Tibial nerve (tissue), 4 donors: Measurements from ENCODE around the gene CDH4. TPM values are rescaled to one million over a fixed set of nuclear protein-coding genes. Genes with fewer than 3 reads are reported as not detected.

Experiments
- DNase-seq, 2 donors: peaks; one replicate each; pipeline ENCODE4 v3.0.0-alpha.2; 2019; ENCODE audit warnings: low spot score in 2 of 2
- H3K27ac ChIP-seq, 4 donors: fragments of 200-600 bp; sonication (generic) in 3 of 4; one replicate each; pipeline ENCODE4 v1.5.1; 2017 to 2019; ENCODE audit warnings: mild to moderate bottlenecking in 1 of 4
- H3K27me3 ChIP-seq, 2 donors: fragments of 200-600 bp; sonication (generic) in 1 of 2; one replicate each; pipeline versions ENCODE4 v1.5.1 to v1.6.0; 2017 to 2019
- H3K36me3 ChIP-seq, 3 donors: fragments of 200-600 bp; sonication (generic); one replicate each; pipeline ENCODE4 v1.5.1; 2018 to 2019
- H3K4me1 ChIP-seq, 4 donors: fragments of 200-600 bp; sonication (generic) in 3 of 4; one replicate each; pipeline ENCODE4 v1.5.1; 2017 to 2019
- H3K4me3 ChIP-seq, 4 donors: fragments of 200-600 bp; sonication (generic) in 3 of 4; one replicate each; pipeline ENCODE4 v1.5.1; 2017 to 2019; ENCODE audit warnings: mild to moderate bottlenecking in 1 of 4, moderate library complexity in 1 of 4
- H3K9me3 ChIP-seq, 4 donors: fragments of 200-600 bp; sonication (generic) in 3 of 4; one replicate each; pipeline ENCODE4 v1.5.1; 2017 to 2019
- EP300 ChIP-seq, 2 donors: sonication (generic); formaldehyde crosslinking; IDR thresholded peaks; one replicate each; pipeline ENCODE4 v1.6.1; 2017; ENCODE audit warnings: antibody characterized with exemption in 2 of 2, mild to moderate bottlenecking in 1 of 2
- POLR2A ChIP-seq, 2 donors: fragments of 450-650 bp; IDR thresholded peaks; one replicate each; pipeline ENCODE4 v1.6.1; 2017; ENCODE audit warnings: antibody characterized with exemption in 2 of 2, mild to moderate bottlenecking in 2 of 2, moderate library complexity in 2 of 2
- WGBS, 2 donors: methylation state at CpG; one replicate each; pipeline ENCODE4 v1.1.5; 2018; 5-methylcytosine and 5-hydroxymethylcytosine counted together
- total RNA-seq, 4 donors: library from RNA; depleted of rRNA; stranded (reverse); fragments of >200 nt; gene quantifications; one replicate each; pipeline ENCODE4 v1.1.0, GENCODE V29; 2016
- TF ChIP-seq, protein P1 (sequence below), 5 experiments: fragments of 200-600 bp in 3 of 5; fragments of 450-650 bp in 2 of 5; sonication (generic) in 3 of 5; IDR thresholded peaks; one replicate each; pipeline ENCODE4 v1.5.1; 2016 to 2019; ENCODE audit warnings: antibody characterized with exemption in 5 of 5, mild to moderate bottlenecking in 3 of 5, moderate library complexity in 2 of 5

Gene CDH4
- total RNA-seq, 4 donors from 2014 or later: 0.78 to 2.3 (median 1.0) TPM

DNA sequence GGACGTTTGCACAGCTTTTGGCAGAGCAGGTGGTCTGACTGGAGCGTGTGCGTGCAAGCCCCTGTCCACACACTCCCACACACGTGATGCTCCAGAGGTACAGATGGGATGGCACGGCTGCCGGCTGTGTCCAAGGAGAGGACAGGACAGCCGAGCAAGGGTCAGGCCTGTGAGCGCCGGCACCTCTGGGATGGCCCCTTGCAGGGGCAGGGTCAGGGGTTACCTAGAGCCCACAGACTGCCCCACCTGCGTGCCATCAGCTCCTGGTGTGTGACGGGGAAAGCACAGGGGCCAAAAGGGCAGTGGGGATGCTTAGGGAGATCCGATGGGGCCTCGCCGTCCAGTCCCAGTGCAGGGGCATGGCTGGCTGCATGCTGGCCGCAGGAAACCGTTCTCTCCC lies 623.9 kb downstream of the CDH4 start:
- WGBS, 2 donors: 85 to 88% methylated on average over 9 of the region's 16 CpGs
- no peak for TF ChIP-seq POLR2A (IDR thresholded peaks at IDR 0.05)
- TF ChIP-seq, protein P1, sequence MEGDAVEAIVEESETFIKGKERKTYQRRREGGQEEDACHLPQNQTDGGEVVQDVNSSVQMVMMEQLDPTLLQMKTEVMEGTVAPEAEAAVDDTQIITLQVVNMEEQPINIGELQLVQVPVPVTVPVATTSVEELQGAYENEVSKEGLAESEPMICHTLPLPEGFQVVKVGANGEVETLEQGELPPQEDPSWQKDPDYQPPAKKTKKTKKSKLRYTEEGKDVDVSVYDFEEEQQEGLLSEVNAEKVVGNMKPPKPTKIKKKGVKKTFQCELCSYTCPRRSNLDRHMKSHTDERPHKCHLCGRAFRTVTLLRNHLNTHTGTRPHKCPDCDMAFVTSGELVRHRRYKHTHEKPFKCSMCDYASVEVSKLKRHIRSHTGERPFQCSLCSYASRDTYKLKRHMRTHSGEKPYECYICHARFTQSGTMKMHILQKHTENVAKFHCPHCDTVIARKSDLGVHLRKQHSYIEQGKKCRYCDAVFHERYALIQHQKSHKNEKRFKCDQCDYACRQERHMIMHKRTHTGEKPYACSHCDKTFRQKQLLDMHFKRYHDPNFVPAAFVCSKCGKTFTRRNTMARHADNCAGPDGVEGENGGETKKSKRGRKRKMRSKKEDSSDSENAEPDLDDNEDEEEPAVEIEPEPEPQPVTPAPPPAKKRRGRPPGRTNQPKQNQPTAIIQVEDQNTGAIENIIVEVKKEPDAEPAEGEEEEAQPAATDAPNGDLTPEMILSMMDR (IDR thresholded peaks at IDR 0.05): no peak
- TF ChIP-seq EP300 (IDR thresholded peaks at IDR 0.05): no peak
- peaks cover 0 to 19% (median 1%) of the 10 kb centered on the region in 4 donors for H3K9me3 ChIP-seq

DNA sequence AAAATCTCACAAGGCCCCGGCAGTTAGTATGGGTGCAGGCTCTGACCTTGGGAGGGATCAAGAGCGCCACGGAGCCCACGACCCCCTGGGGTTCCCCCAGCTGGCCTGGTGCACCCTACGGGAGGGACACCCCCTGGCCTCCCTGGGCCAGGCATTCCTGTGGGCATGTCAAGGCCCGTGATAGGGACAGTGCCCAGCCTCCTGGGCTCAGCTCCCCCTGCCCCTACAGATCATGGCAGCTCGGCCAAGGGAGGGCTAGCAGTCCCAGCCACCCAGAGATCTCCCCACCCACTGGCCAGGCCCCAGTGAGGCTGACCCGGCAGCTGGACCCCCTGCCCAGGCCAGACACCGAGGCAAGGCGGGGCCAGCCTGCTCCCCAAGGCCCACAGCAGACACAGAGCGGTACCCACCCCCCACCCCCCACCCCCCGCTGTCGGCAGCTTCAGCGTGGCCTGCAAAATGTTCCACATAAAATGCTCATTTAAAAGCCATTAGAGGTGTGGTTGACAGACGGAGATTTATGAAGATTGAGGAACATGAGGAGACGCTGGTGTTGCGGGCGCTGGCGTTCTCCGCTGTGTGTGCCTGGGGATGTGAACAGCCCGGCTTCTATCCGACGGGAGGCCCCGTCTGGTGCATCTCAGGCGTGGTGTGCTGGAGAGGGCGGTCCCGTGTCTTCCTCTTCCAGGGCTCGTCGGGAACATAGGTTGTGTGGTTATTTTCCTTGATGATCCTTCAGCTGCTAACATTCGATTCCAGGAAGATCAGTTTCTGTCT lies 625.1 kb downstream of the CDH4 start:
- no peak for DNase-seq
- no peak overlapping the region for H3K4me3 ChIP-seq
- 72 to 76% methylated on average over 24 to 29 of the region's 30 CpGs for WGBS, 2 donors
- H3K36me3 ChIP-seq: no peaks in the 10 kb centered on the region
- TF ChIP-seq, protein P1 (IDR thresholded peaks at IDR 0.05): no peak
- TF ChIP-seq EP300 (IDR thresholded peaks at IDR 0.05): no peak
- TF ChIP-seq POLR2A (IDR thresholded peaks at IDR 0.05): no peak
- H3K9me3 ChIP-seq: peaks cover 0 to 7% (median 0%) of the 10 kb centered on the region in 4 donors
- no peaks in the 10 kb centered on the region for H3K27me3 ChIP-seq
- no peak overlapping the region for H3K27ac ChIP-seq
- H3K4me1 ChIP-seq: peaks cover 0 to 8% (median 0%) of the 10 kb centered on the region in 4 donors

More for the DNA sequence above, 623.9 kb downstream of the CDH4 start:
- H3K27me3 ChIP-seq: no peaks in the 10 kb centered on the region
- H3K36me3 ChIP-seq: no peaks in the 10 kb centered on the region
- no peak for DNase-seq
- peaks cover 0 to 2% (median 0%) of the 10 kb centered on the region in 4 donors for H3K4me1 ChIP-seq
- H3K27ac ChIP-seq: no peak overlapping the region
- no peak overlapping the region for H3K4me3 ChIP-seq

- TF ChIP-seq, protein P1 (IDR thresholded peaks at IDR 0.05): no peak
- TF ChIP-seq POLR2A (IDR thresholded peaks at IDR 0.05) (no peak), EP300 (IDR thresholded peaks at IDR 0.05) (no peak)
- WGBS, 2 donors: 87 to 90% methylated on average over 18 to 22 of the region's 23 CpGs
- H3K9me3 ChIP-seq: no peaks in the 10 kb centered on the region
- no peak overlapping the region for H3K4me3 ChIP-seq
- H3K36me3 ChIP-seq: no peaks in the 10 kb centered on the region
- DNase-seq: no peak
- H3K4me1 ChIP-seq: peaks cover 0 to 8% (median 0%) of the 10 kb centered on the region in 4 donors
- H3K27ac ChIP-seq: no peak overlapping the region
- H3K27me3 ChIP-seq: no peaks in the 10 kb centered on the region
Measured at GRCh38 chr20:61877776-61878477, 625.9 kb downstream of the CDH4 start.

GRCh38 chr20:61878478-61879302 lies 626.6 kb downstream of the CDH4 start:
- H3K4me3 ChIP-seq: no peak overlapping the region
- H3K27me3 ChIP-seq: no peaks in the 10 kb centered on the region
- DNase-seq: no peak
- H3K4me1 ChIP-seq: peaks cover 0 to 14% (median 0%) of the 10 kb centered on the region in 4 donors
- H3K9me3 ChIP-seq: no peaks in the 10 kb centered on the region
- no peaks in the 10 kb centered on the region for H3K36me3 ChIP-seq
- TF ChIP-seq, protein P1 (IDR thresholded peaks at IDR 0.05): no peak
- TF ChIP-seq POLR2A (IDR thresholded peaks at IDR 0.05) (no peak), EP300 (IDR thresholded peaks at IDR 0.05) (no peak)
- no peak overlapping the region for H3K27ac ChIP-seq
- 77 to 83% methylated on average over 31 of the region's 31 CpGs for WGBS, 2 donors
